Endothelial cell of umbilical vein (primary cell): ENCODE measurements around the gene ATXN1. TPM values are rescaled to one million over a fixed set of nuclear protein-coding genes. Genes with fewer than 3 reads are reported as not detected.

Source experiments
- BruUV-seq: library from RNA; stranded (reverse); fragments of 400-500 nt; replicated peaks from 2 replicates; lab custom pipeline; 2021; lab: Mats Ljungman, UMichigan
- CTCF ChIA-PET: fragments of 300-600, 350-600 bp; sonication (Branson Sonifier 250); formaldehyde crosslinking; loops from one replicate; lab custom pipeline; 2021; ENCODE audit warnings: antibody characterized with exemption, inconsistent platforms; lab: Charles Lee
- POLR2A ChIA-PET: fragments of 300-600, 350-600 bp; sonication (Branson Sonifier 250); formaldehyde crosslinking; loops from one replicate; lab custom pipeline; 2021; ENCODE audit warnings: antibody characterized with exemption, inconsistent platforms; lab: Charles Lee
- DNase-seq: peaks from one replicate; pipeline ENCODE4 v3.0.0-alpha.2; 2011; ENCODE audit warnings: low read depth, low spot score
- FAIRE-seq: peaks from 2 replicates; lab custom pipeline; 2011; peaks lifted over from hg19 to GRCh38; lab: Jason Lieb, UNC
- H2AFZ ChIP-seq: 2 replicates; pipeline ENCODE4 v1.6.0; 2012; ENCODE audit warnings: low read depth, low read length, control low read depth, inconsistent platforms
- H3K27ac ChIP-seq: 2 replicates; pipeline ENCODE4 v1.5.1; 2011; ENCODE audit warnings: low read depth, mild to moderate bottlenecking, control low read depth, low read length, moderate library complexity; ENCODE audit not compliant: insufficient read depth
- H3K27me3 ChIP-seq, 2 experiments: 2 replicates each; pipeline versions ENCODE4 v1.6.0 to v1.6.1; 2011; ENCODE audit warnings: low read length in 2 of 2, mixed read lengths in 1 of 2; ENCODE audit not compliant: control insufficient read depth in 2 of 2, insufficient read depth in 2 of 2
- H3K36me3 ChIP-seq, 2 experiments: 2 replicates in 1 of 2; 3 replicates in 1 of 2; pipeline ENCODE4 v1.5.1; 2011; ENCODE audit warnings: low read length in 2 of 2, mild to moderate bottlenecking in 1 of 2, moderate library complexity in 1 of 2; ENCODE audit not compliant: control insufficient read depth in 2 of 2, insufficient read depth in 2 of 2; ENCODE audit errors: extremely low read depth in 1 of 2
- H3K4me1 ChIP-seq: 3 replicates; pipeline ENCODE4 v1.5.1; 2011; ENCODE audit warnings: mild to moderate bottlenecking, low read length; ENCODE audit not compliant: control insufficient read depth, insufficient read depth; ENCODE audit errors: extremely low read depth
- H3K4me2 ChIP-seq: 2 replicates; pipeline ENCODE4 v1.6.1; 2011; ENCODE audit warnings: low read length, control low read depth, mixed read lengths; ENCODE audit not compliant: insufficient read depth
- H3K4me3 ChIP-seq, 3 experiments: fragments of 200-600 bp in 1 of 3; sonication (generic), shearing (Covaris generic) in 1 of 3; replicated peaks in 1 of 3; 2 replicates each; pipeline ENCODE4 v1.5.1; 2011 to 2016; ENCODE audit warnings: control low read depth in 3 of 3, low read length in 3 of 3, mild to moderate bottlenecking in 2 of 3, inconsistent platforms in 1 of 3, low read depth in 1 of 3, moderate library complexity in 1 of 3; ENCODE audit not compliant: insufficient read depth in 1 of 3
- H3K79me2 ChIP-seq: 2 replicates; pipeline ENCODE4 v1.6.0; 2012; ENCODE audit warnings: low read length, inconsistent platforms; ENCODE audit not compliant: control insufficient read depth, insufficient read depth
- H3K9ac ChIP-seq: replicated peaks from 2 replicates; pipeline ENCODE3; 2011; ENCODE audit warnings: low read length, control low read depth; ENCODE audit not compliant: insufficient read depth; ENCODE audit errors: extremely low read depth
- H3K9me1 ChIP-seq: replicated peaks from 3 replicates; pipeline ENCODE4 v1.6.0; 2011; ENCODE audit warnings: mild to moderate bottlenecking, low read length; ENCODE audit not compliant: control insufficient read depth, insufficient read depth; ENCODE audit errors: extremely low read depth
- H3K9me3 ChIP-seq: replicated peaks from 2 replicates; pipeline ENCODE4 v1.5.1; 2012; ENCODE audit warnings: low read length, inconsistent platforms; ENCODE audit not compliant: control insufficient read depth, insufficient read depth
- H4K20me1 ChIP-seq: replicated peaks from 2 replicates; pipeline ENCODE3; 2011; ENCODE audit warnings: mild to moderate bottlenecking, low read length; ENCODE audit not compliant: control insufficient read depth, insufficient read depth; ENCODE audit errors: extremely low read depth
- EZH2 ChIP-seq: IDR thresholded peaks from 2 replicates; pipeline ENCODE4 v1.6.1; 2012; ENCODE audit warnings: borderline replicate concordance, low read depth, mild to moderate bottlenecking, moderate library complexity, low read length, inconsistent platforms; ENCODE audit not compliant: severe bottlenecking
- FOS ChIP-seq: IDR thresholded peaks from 2 replicates; pipeline ENCODE4 v1.6.1; 2011; ENCODE audit warnings: mild to moderate bottlenecking, low read length, moderate library complexity, borderline replicate concordance; ENCODE audit not compliant: insufficient read depth
- GATA2 ChIP-seq: IDR thresholded peaks from 2 replicates; pipeline ENCODE4 v1.7.0; 2011; ENCODE audit warnings: low read depth, mild to moderate bottlenecking, moderate library complexity, mixed read lengths, low read length; ENCODE audit not compliant: insufficient read length, insufficient read depth
- JUN ChIP-seq: IDR thresholded peaks from 2 replicates; pipeline ENCODE4 v1.6.1; 2011; ENCODE audit warnings: borderline replicate concordance, low read depth; ENCODE audit not compliant: insufficient read length, insufficient read depth
- MYC ChIP-seq: IDR thresholded peaks from one replicate; pipeline ENCODE4 v1.6.1; 2011; ENCODE audit warnings: mild to moderate bottlenecking, low read depth, low read length
- POLR2A ChIP-seq: IDR thresholded peaks from 2 replicates; pipeline ENCODE4 v1.6.1; 2012; ENCODE audit warnings: low read depth, mild to moderate bottlenecking, control low read depth, low read length
- POLR2AphosphoS5 ChIP-seq: IDR thresholded peaks from 2 replicates; pipeline ENCODE4 v1.6.1; 2012; ENCODE audit warnings: low read depth, mild to moderate bottlenecking, control low read depth, low read length, moderate library complexity; ENCODE audit not compliant: insufficient read depth
- dilution Hi-C: fragments of 300-500 bp; cut with MboI; formaldehyde crosslinking; loops from one replicate; pipeline ENCODE4 v1.15.0; 2019; ENCODE audit warnings: low sequenced_read_pairs; ENCODE audit not compliant: extremely low pct_ligation_motif_present
- intact Hi-C: fragments of 100-400 bp; cut with micrococcal nuclease; formaldehyde crosslinking; loops from one replicate; pipeline ENCODE4 v1.10.0; 2022
- polyA plus RNA-seq, 4 experiments: library from polyadenylated mRNA; depleted of rRNA in 3 of 4; stranded (reverse) in 3 of 4; unstranded in 1 of 4; fragments of >200 nt; gene quantifications; 2 replicates each; pipeline versions ENCODE4 v1.2.1 to v1.2.3, GENCODE V29; 2011 to 2012; ENCODE audit warnings: missing spikeins in 1 of 4
- total RNA-seq: library from RNA; stranded (reverse); gene quantifications from 2 replicates; pipeline ENCODE4 v1.2.3, GENCODE V29; 2021
- TF ChIP-seq, protein P1 (sequence below), 2 donors: IDR thresholded peaks; 1 replicate in 1 of 2; 2 replicates in 1 of 2; pipeline ENCODE4 v1.5.1; 2011; ENCODE audit warnings: low read length in 2 of 2, mild to moderate bottlenecking in 2 of 2, moderate library complexity in 2 of 2, control low read depth in 1 of 2, inconsistent platforms in 1 of 2, low read depth in 1 of 2; ENCODE audit not compliant: insufficient read depth in 1 of 2; ENCODE audit errors: extremely low read depth in 1 of 2
- TF ChIP-seq, protein P2 (sequence below): IDR thresholded peaks from 2 replicates; pipeline ENCODE4 v1.6.1; 2011; ENCODE audit not compliant: insufficient read depth, insufficient read length

Gene ATXN1
- total and polyA plus RNA-seq, 2 donors (not counting 3 experiments of a cell fraction or from before 2014, with no cell fraction given): 16.4 to 33.0 TPM

DNA sequence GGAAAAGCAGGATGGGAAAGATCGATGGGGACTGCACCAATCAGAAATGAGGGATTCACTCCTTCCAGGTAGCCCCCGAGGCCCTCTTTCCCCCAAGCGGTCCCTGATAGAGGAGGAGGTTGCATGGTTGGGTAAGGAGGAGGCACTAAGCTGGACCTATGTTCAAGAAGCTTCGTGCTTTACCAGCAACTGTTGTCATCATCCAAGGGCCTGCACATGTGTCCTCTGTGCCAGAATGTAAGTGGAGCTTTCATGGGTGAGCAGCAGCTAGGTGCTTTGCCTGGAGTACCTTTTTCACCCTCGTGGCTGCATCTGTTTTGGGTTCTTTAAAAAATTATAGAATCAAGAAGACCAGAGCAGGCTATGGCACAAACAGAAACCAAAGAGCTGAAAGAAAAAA is 468.8 kb downstream of the ATXN1 start:
- BruUV-seq: no TSS peak
- TF ChIP-seq EZH2 (no peak), FOS (no peak), GATA2 (no peak)
- TF ChIP-seq, protein P1, sequence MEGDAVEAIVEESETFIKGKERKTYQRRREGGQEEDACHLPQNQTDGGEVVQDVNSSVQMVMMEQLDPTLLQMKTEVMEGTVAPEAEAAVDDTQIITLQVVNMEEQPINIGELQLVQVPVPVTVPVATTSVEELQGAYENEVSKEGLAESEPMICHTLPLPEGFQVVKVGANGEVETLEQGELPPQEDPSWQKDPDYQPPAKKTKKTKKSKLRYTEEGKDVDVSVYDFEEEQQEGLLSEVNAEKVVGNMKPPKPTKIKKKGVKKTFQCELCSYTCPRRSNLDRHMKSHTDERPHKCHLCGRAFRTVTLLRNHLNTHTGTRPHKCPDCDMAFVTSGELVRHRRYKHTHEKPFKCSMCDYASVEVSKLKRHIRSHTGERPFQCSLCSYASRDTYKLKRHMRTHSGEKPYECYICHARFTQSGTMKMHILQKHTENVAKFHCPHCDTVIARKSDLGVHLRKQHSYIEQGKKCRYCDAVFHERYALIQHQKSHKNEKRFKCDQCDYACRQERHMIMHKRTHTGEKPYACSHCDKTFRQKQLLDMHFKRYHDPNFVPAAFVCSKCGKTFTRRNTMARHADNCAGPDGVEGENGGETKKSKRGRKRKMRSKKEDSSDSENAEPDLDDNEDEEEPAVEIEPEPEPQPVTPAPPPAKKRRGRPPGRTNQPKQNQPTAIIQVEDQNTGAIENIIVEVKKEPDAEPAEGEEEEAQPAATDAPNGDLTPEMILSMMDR (IDR thresholded peaks at IDR 0.05; ENCODE audit: extremely low read depth in 1 of 2, insufficient read depth in 1 of 2, low read depth in 1 of 2, low read length in 2 of 2): no peak
- CTCF ChIA-PET: interaction anchor here (1.9 kb wide), 1 partner anchor 13 kb away, joined by 4 read pairs; no protein-coding TSS in a partner anchor
- no peak for FAIRE-seq
- DNase-seq: no peak
- Histone ChIP-seq H3K4me1 (no peaks in the 10 kb centered on the region), H3K79me2 (no peaks in the 10 kb centered on the region), H3K36me3 (peaks cover 0 to 20% of the 10 kb centered on the region in 2 experiments), H3K27me3 (no peaks in the 10 kb centered on the region), H2AFZ (no peak overlapping the region), H3K9me1 (no peaks in the 10 kb centered on the region), H3K9me3 (no peaks in the 10 kb centered on the region), H3K27ac (no peak overlapping the region), H3K4me3 (no peak overlapping the region), H4K20me1 (no peaks in the 10 kb centered on the region), H3K4me2 (no peak overlapping the region), H3K9ac (no peak overlapping the region)
- POLR2A ChIA-PET: no interaction called here
- dilution Hi-C loops: no loop called here
- intact Hi-C loops: no loop called here

GRCh38 chr6:16291739-16292138 is 469.5 kb downstream of the ATXN1 start:
- H3K27me3 ChIP-seq: no peaks in the 10 kb centered on the region
- no peak overlapping the region for H2AFZ ChIP-seq
- H3K4me1 ChIP-seq: no peaks in the 10 kb centered on the region
- no peak overlapping the region for H3K9ac ChIP-seq
- POLR2A ChIA-PET: no interaction called here
- no peak overlapping the region for H3K4me3 ChIP-seq
- H3K27ac ChIP-seq: no peak overlapping the region
- no peaks in the 10 kb centered on the region for H3K9me1 ChIP-seq
- TF ChIP-seq JUN (no peak), POLR2AphosphoS5 (no peak), MYC (no peak), FOS (no peak), POLR2A (no peak), GATA2 (no peak)
- TF ChIP-seq, protein P2, sequence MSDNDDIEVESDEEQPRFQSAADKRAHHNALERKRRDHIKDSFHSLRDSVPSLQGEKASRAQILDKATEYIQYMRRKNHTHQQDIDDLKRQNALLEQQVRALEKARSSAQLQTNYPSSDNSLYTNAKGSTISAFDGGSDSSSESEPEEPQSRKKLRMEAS: no peak
- TF ChIP-seq, protein P1 (IDR thresholded peaks at IDR 0.05; ENCODE audit: extremely low read depth in 1 of 2, insufficient read depth in 1 of 2, low read depth in 1 of 2, low read length in 2 of 2): no peak
- H3K4me2 ChIP-seq: no peak overlapping the region
- no peak for FAIRE-seq
- H3K9me3 ChIP-seq: no peaks in the 10 kb centered on the region
- CTCF ChIA-PET: interaction anchor here (1.9 kb wide), 1 partner anchor 12 kb away, joined by 4 read pairs; no protein-coding TSS in a partner anchor
- H3K79me2 ChIP-seq: no peaks in the 10 kb centered on the region
- H4K20me1 ChIP-seq: no peaks in the 10 kb centered on the region
- BruUV-seq: no TSS peak
- H3K36me3 ChIP-seq: peaks cover 0 to 22% of the 10 kb centered on the region in 2 experiments
- no peak for DNase-seq
- dilution Hi-C loops (no loop called here), intact Hi-C loops (no loop called here)
